GM19467 (cell line): ENCODE results near the gene MSI2.
"Not testable (repeated sequence)": the region's sequence is repeated elsewhere in the genome, so short reads cannot be mapped to it uniquely, and the experiment has no call there.

Source experiments
- ATAC-seq: cut with Tn5 transposase; IDR thresholded peaks from one replicate; pipeline ENCODE4 v1.9.1; 2021; ENCODE audit warnings: mild to moderate bottlenecking, moderate library complexity; ENCODE audit not compliant: unreplicated experiment

The MSI2 gene

GRCh38 chr17:57490111-57490845 lies 234.0 kb downstream of the MSI2 start:
- ATAC-seq = no peak

- no peak for ATAC-seq
Measured at GRCh38 chr17:57490890-57491289, 234.6 kb downstream of the MSI2 start.

DNA sequence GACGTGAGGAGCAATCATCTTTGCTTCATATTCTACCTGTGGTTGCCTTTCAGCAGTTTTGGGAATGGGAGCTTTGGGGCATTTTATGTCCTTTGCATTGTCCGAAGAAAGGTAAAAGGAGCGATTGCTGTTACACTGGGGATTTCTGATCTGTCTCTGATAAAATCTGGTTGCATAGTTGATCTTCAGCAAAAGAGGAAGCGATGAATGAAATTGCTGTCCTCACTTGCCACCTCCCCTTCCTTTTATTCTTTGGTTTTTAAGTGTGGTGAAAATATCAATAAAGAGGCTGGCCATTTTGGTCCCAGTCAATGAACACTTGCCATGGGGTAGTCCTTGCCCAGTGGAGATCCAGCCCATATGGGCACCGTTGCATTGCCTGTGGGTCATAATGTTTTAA lies 236.8 kb downstream of the MSI2 start:
- no peak for ATAC-seq

GRCh38 chr17:57493625-57494024 lies 237.3 kb downstream of the MSI2 start:
- no peak for ATAC-seq

- no peak for ATAC-seq
Measured at GRCh38 chr17:57494443-57494842, 238.1 kb downstream of the MSI2 start.

- ATAC-seq = no peak
Measured at GRCh38 chr17:57495771-57496170, 239.4 kb downstream of the MSI2 start.

DNA sequence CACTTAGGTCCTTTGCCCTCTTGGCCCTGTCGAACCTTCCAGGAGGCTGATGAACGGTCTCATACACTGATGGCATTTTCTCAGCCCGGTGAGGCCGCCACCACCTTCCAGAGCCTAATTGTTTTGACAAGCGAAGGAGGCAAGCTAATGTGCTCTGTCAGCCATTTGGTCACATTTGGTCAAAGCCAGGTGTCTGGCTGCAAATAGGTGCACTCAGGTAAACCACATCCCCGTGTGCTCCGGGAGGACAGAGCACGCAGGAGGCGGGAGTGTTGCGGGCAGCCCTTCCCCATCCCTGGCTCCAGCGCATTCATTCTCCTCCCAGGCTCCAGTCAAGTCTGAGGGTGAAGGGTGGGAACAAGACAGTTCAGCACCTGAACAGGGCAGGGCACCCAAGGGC lies 240.1 kb downstream of the MSI2 start:
- ATAC-seq = no peak

GRCh38 chr17:57498443-57498842 lies 242.1 kb downstream of the MSI2 start:
- ATAC-seq = no peak

- not testable (repeated sequence) for ATAC-seq
Measured at GRCh38 chr17:57499221-57499620, 242.9 kb downstream of the MSI2 start.

DNA sequence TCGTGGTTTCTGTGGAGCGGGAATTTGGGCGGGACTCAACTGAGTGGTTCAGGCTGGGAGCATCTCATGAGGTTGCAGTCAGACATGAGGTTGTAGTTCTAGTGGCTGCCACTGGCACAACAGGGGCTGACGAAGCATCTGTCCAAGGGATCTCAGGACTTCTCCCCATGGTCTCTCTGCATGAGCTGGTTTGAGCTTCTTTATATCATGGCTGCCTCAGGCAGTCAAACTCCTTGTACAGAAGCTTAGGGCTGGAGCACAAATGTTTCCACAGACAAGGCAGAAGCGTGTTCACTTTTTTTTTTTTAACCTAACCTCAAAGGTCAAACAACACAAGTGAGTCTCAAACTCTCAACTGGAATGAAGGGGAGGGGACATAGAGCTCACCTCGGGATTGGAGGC lies 243.3 kb downstream of the MSI2 start:
- no peak for ATAC-seq

- ATAC-seq = no peak
Measured at GRCh38 chr17:57501016-57501415, 244.7 kb downstream of the MSI2 start.

DNA sequence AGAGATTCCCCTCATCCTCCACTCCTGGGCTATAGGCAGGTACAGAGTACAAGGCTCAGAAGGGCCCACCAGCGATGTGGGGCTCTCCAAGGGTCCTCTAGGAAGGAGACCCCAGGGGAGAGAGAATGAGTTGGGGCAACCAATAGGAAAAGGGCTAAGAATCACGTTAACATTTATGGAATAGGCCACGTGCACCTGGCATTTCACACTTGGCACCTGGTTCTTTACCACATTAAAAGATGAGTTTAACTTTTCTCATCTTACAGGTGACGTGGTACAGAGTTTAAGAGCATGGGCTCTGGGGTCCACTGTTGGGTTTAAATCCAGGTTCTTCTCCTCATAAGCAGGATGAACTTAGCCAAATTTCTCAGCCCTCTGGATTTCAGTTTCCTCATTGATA lies 245.7 kb downstream of the MSI2 start:
- no peak for ATAC-seq

GRCh38 chr17:57502811-57503241 lies 246.5 kb downstream of the MSI2 start:
- no peak for ATAC-seq

- ATAC-seq = no peak
Measured at GRCh38 chr17:57504208-57504607, 247.9 kb downstream of the MSI2 start.

- ATAC-seq = no peak
Measured at GRCh38 chr17:57505841-57506773, 249.8 kb downstream of the MSI2 start.

DNA sequence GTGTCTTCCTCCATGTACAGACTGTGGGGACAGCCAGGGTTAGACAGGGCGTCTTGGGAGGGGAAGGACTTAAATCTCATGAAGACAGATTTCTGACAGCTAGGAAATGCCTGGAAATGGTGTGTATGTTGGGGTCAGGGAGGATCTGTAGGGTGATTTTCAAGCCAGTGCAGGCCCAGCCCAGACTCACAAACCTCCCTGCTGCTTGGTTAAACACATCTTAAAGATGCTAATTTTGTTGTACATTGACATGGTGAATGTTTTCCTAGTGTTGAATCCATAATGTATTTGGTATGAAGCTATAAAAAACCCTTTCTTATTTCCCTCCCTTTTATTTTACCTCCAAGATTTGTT lies 250.4 kb downstream of the MSI2 start:
- no peak for ATAC-seq

GRCh38 chr17:57507828-57508227 lies 251.5 kb downstream of the MSI2 start:
- no peak for ATAC-seq

DNA sequence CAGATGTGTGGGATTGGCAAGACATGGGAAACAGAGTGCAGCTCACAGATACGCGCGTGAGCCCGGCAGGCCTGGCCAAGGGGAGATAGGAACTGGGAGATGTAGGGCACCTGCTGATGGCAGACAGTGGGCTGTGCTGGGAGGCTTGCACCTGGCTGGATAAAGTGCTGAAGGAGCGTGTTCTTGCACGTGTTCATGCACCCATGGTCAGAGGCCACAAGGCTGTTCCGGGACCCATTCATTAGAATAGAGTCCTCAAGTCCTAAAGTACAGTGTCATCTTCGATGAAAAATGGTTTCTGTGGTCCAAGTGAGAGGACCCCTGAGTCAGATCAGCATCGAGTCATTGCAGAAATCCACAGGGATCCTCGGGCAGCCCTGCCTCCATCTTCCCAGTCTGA lies 252.3 kb downstream of the MSI2 start:
- ATAC-seq = no peak

DNA sequence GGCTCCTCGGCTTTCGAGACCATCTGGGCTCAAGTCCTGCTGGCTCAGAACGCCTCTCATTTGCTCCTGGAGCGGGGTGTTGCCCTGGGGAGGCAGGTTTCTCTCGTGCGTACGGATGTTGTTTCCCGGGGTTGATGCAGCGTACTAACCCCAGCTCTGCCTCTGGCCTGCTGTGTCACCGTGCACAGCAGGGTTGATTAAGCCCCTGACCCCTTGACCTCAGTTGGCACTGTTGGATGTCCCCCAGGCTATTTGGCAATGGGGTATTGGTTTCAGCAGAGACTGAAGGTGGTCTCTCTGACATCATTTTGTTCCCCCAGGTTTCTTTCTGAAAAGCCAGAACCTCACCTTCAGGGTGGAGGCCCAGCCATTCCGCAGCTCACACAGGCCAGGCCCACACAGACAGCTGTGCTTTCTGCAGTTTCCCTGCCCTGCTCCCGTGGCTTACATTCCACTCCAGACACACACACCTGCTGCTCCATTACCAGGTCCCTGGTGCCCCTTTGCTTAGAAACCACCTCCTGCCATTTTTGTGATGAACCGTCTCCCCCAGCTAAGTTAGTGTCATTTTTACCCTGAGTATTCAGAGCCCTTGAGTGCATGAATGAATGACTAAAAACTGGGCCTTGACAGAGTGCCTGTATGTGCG lies 255.3 kb downstream of the MSI2 start:
- no peak for ATAC-seq

- no peak for ATAC-seq
Measured at GRCh38 chr17:57512258-57512657, 255.9 kb downstream of the MSI2 start.

DNA sequence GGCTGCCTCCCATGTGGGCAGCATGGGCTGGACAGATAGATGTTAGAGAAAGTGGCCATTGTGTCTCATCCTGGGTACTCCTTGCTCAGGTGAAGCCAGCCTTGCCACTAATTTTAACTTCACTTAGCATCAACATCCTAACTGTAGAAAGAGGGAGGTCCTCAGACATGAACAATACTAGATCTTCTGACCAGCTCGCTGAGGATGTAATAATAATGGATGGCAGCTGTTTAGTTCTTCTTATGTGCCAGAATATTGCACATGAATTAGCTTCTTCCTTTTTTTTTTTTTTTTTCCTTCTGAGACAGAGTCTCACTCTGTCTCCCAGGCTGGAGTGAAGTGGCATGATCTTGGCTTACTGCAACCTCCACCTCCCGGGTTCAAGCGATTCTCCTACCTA lies 256.4 kb downstream of the MSI2 start:
- no peak for ATAC-seq

- ATAC-seq = no peak
Measured at GRCh38 chr17:57513569-57513968, 257.2 kb downstream of the MSI2 start.
